GM18867 (cell line): Measurements from ENCODE around the gene BIN2.
"Not testable (repeated sequence)": the region's sequence is repeated elsewhere in the genome, so short reads cannot be mapped to it uniquely, and the experiment has no call there.

ENCODE experiments used
- ATAC-seq: cut with Tn5 transposase; IDR thresholded peaks from one replicate; pipeline ENCODE4 v1.9.1; 2021; ENCODE audit warnings: mild to moderate bottlenecking, moderate library complexity; ENCODE audit not compliant: unreplicated experiment

Gene BIN2

DNA sequence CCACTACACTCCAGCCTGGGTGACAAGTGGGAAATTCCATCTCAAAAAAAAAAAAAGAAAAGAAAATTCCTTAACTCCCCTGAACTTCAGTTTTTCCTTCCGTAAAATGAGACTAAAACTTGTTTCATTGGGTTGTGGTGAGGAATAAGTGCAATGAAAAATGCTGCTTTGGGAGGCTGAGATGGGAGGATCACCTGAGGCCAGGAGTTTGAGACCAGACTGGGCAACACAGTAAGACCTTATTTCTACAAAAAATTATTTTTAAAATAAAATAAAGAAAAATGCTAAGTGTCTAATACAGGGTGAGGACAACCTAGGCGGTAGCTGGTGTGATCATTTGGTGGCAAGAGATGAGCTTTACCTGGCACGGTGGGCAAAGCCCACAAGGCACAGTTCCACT, 60.6 kb downstream of the BIN2 start:
- ATAC-seq = no peak

DNA sequence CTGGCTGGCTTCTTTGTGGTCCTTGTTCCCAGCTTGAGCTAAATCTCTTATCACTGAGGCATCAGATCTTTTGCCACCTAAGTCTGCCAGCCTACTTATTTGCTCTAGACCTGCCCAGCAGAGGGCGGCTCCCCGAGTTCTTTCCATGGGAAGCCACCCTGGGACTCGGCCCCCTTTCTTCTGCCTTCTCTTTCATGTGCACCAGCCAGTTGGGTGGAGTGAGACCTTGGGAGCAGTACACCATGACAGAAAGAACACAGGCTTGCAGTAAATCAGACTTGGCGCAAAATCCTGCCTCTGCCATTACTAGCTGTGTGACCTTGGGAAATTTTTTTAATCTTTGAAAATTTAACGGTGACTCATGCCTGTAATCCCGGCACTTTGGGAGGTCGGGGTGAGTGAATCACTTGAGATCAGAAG, 61.2 kb downstream of the BIN2 start:
- no peak for ATAC-seq

DNA sequence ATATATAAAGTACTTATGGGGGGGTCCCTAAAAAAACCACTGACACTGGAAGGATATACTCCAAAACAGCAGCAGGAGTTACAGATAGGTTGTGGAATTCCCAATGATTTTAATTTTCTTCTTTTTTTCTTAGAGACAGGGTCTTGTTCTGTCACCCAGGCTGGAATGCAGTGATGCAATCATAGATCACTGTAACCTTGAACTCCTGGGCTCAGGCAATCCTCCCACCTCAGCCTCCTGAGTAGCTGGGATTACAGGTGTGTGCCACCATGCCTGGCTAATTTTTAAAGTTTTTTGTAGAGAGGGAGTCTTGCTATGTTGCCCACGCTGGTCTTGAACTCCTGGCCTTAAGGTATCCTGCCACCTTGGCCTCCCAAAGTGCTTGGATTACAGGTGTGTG, 64.4 kb downstream of the BIN2 start:
- not testable (repeated sequence) for ATAC-seq

DNA sequence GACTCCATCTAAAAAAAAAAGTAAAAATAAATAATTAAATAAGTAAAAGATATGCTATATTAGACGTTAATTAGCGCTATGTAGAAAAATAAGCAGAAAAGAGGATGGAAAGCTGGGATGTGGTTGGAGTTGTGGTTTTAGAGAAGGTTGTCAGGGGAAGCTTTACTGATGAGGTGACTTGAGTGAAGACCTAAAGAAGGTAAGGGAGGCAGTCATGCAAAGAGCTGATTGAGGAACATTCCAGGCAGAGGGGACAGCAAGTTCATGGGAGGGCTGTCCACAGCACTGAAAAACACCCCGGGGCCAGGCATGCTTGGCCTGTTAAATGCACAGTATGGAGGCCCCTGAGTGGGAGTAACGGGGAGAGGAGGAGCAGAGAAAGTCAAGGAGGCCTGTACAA, 69.4 kb downstream of the BIN2 start:
- ATAC-seq = no peak

- ATAC-seq = no peak
Measured at GRCh38 chr12:51253276-51253675, 70.7 kb downstream of the BIN2 start.

GRCh38 chr12:51247523-51248206, 76.3 kb downstream of the BIN2 start:
- no peak for ATAC-seq

GRCh38 chr12:51246254-51246853, 77.6 kb downstream of the BIN2 start:
- no peak for ATAC-seq

GRCh38 chr12:51245476-51246253, 78.3 kb downstream of the BIN2 start:
- ATAC-seq = no peak

GRCh38 chr12:51244269-51244668, 79.7 kb downstream of the BIN2 start:
- no peak for ATAC-seq

- ATAC-seq = no peak
Measured at GRCh38 chr12:51242876-51243275, 81.1 kb downstream of the BIN2 start.

- ATAC-seq = no peak
Measured at GRCh38 chr12:51242120-51242519, 81.9 kb downstream of the BIN2 start.

GRCh38 chr12:51240971-51241370, 83.0 kb downstream of the BIN2 start:
- ATAC-seq = no peak

- ATAC-seq = peak; percentile 90
Measured at GRCh38 chr12:51238510-51239334, 85.3 kb downstream of the BIN2 start, which contains the start of gene DAZAP2. Gene DAZAP2 (plus strand): TSS chr12:51238826. CDS start chr12:51238908, 82 bp downstream.

DNA sequence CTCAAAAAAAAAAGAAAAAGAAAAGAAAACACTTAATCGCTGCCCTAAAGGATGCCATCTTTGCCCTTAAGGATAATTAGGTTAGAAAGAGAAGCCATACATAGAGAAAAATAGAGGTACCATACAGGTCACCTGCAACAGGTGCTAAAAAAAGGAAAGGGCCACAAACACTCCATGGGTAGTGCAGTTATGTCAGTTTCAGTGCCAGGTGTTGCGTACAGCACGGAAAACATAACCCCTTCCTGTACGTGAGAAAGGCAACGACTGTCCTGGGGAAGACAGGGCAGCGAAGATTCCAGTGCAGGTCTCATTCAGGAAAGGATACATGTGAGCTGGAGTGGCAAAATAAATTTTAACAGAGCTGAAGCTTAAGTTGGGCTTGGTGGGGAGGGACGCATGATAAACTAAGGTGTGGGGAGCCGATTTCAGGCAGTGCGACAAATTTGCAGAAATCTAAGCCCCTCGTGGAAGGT, 85.9 kb downstream of the BIN2 start:
- no peak for ATAC-seq

DNA sequence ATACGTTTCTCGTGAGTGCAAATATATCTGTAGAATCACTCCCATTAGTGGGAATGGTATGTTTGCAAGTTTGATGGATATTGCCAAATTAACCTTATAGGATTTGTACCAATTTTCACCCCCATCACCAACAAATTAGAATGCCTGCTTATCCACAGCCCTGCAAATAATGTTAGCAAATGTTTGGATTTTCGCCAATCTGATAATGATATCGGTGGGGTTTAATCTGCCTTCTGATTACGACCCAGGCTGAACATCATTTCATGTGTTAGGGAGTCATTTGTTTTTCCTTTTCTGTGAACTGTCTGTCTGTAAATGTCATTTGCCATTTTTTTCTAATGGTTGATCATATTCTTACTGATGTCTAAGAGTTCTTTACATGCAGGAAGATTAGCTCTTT, 89.4 kb downstream of the BIN2 start:
- ATAC-seq = no peak

DNA sequence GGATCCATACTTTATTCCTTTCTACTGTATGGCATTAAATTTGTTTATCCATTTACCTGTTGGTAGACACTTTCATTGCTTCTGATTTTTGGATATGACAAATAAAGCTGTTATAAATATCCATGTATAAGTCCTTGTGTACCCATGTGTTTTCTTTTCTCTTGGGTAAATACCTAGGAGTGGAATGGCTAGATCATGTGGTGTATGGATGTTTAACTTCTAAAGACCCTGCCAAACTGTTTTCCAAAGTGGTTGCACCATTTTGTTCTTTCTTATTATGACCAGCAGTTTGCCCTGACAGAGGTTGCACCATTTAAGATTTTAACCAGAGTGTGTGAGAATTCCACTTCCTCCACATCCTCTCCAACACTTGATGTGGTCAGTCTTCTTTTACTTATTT, 91.3 kb downstream of the BIN2 start:
- ATAC-seq = no peak
